ENCODE measurements around the gene IRF2BP2.

Gene IRF2BP2

GRCh38 chr1:234654002-234654733 is 44.2 kb upstream of the IRF2BP2 start:
- Histone ChIP-seq H3K4me3 (ENCODE audit: low read depth in 1 of 2, low read length in 2 of 2) (no peak overlapping the region), H2AFZ (ENCODE audit: low read depth, low read length) (no peak overlapping the region), H3K27me3 (ENCODE audit: insufficient read depth, low read length, poor library complexity) (no peaks in the 10 kb centered on the region), H3K79me2 (ENCODE audit: insufficient read depth, low read length) (no peaks in the 10 kb centered on the region), H3K9me3 (ENCODE audit: insufficient read depth, low read length, severe bottlenecking) (no peaks in the 10 kb centered on the region), H4K20me1 (ENCODE audit: insufficient read depth, low read length) (no peaks in the 10 kb centered on the region), H3K4me1 (ENCODE audit: insufficient read depth, low read length) (no peaks in the 10 kb centered on the region), H3K4me2 (ENCODE audit: insufficient read depth, low read length) (no peak overlapping the region), H3K9ac (ENCODE audit: low read depth, low read length) (no peak overlapping the region), H3K27ac (ENCODE audit: low read length) (no peak overlapping the region), H3K36me3 (ENCODE audit: insufficient read depth, low read length) (no peaks in the 10 kb centered on the region)
- no peak for DNase-seq
- TF ChIP-seq CTCF (IDR thresholded peaks at IDR 0.05; ENCODE audit: borderline replicate concordance, extremely low read depth, low read length, poor library complexity, severe bottlenecking) (no peak), EZH2 (IDR thresholded peaks at IDR 0.05; ENCODE audit: borderline replicate concordance, low read depth, low read length, severe bottlenecking) (no peak)
- ATAC-seq (ENCODE audit: insufficient read depth, low read depth), result no peak

GRCh38 chr1:234649432-234650081 is 39.6 kb upstream of the IRF2BP2 start:
- H3K4me3 ChIP-seq (ENCODE audit: low read depth in 1 of 2, low read length in 2 of 2), result no peak overlapping the region
- no peak for TF ChIP-seq EZH2 (IDR thresholded peaks at IDR 0.05; ENCODE audit: borderline replicate concordance, low read depth, low read length, severe bottlenecking)
- no peak for TF ChIP-seq CTCF (IDR thresholded peaks at IDR 0.05; ENCODE audit: borderline replicate concordance, extremely low read depth, low read length, poor library complexity, severe bottlenecking)

GRCh38 chr1:234647758-234648157 is 37.8 kb upstream of the IRF2BP2 start:
- no peak overlapping the region for H3K4me2 ChIP-seq (ENCODE audit: insufficient read depth, low read length)
- no peak overlapping the region for H3K9ac ChIP-seq (ENCODE audit: low read depth, low read length)
- H2AFZ ChIP-seq (ENCODE audit: low read depth, low read length), result no peak overlapping the region

More at GRCh38 chr1:234649432-234650081, 39.6 kb upstream of the IRF2BP2 start:
- Histone ChIP-seq H3K4me2 (ENCODE audit: insufficient read depth, low read length) (no peak overlapping the region), H3K9me3 (ENCODE audit: insufficient read depth, low read length, severe bottlenecking) (no peaks in the 10 kb centered on the region), H3K79me2 (ENCODE audit: insufficient read depth, low read length) (no peaks in the 10 kb centered on the region), H3K27ac (ENCODE audit: low read length) (no peak overlapping the region), H3K4me1 (ENCODE audit: insufficient read depth, low read length) (no peaks in the 10 kb centered on the region), H3K36me3 (ENCODE audit: insufficient read depth, low read length) (no peaks in the 10 kb centered on the region), H2AFZ (ENCODE audit: low read depth, low read length) (no peak overlapping the region; the same call in 1 of the 2 replicates), H4K20me1 (ENCODE audit: insufficient read depth, low read length) (no peaks in the 10 kb centered on the region), H3K9ac (ENCODE audit: low read depth, low read length) (no peak overlapping the region), H3K27me3 (ENCODE audit: insufficient read depth, low read length, poor library complexity) (no peaks in the 10 kb centered on the region)
- no peak for ATAC-seq (ENCODE audit: insufficient read depth, low read depth)
- DNase-seq, result no peak

More at GRCh38 chr1:234647758-234648157, 37.8 kb upstream of the IRF2BP2 start:
- Histone ChIP-seq H3K4me1 (ENCODE audit: insufficient read depth, low read length) (no peaks in the 10 kb centered on the region), H3K27me3 (ENCODE audit: insufficient read depth, low read length, poor library complexity) (no peaks in the 10 kb centered on the region), H3K27ac (ENCODE audit: low read length) (no peak overlapping the region), H4K20me1 (ENCODE audit: insufficient read depth, low read length) (no peaks in the 10 kb centered on the region), H3K9me3 (ENCODE audit: insufficient read depth, low read length, severe bottlenecking) (no peaks in the 10 kb centered on the region), H3K79me2 (ENCODE audit: insufficient read depth, low read length) (no peaks in the 10 kb centered on the region), H3K36me3 (ENCODE audit: insufficient read depth, low read length) (no peaks in the 10 kb centered on the region), H3K4me3 (ENCODE audit: low read depth in 1 of 2, low read length in 2 of 2) (no peak overlapping the region)
- no peak for DNase-seq
- ATAC-seq (ENCODE audit: insufficient read depth, low read depth), result no peak
- no peak for TF ChIP-seq EZH2 (IDR thresholded peaks at IDR 0.05; ENCODE audit: borderline replicate concordance, low read depth, low read length, severe bottlenecking)
- no peak for TF ChIP-seq CTCF (IDR thresholded peaks at IDR 0.05; ENCODE audit: borderline replicate concordance, extremely low read depth, low read length, poor library complexity, severe bottlenecking)
